ENCODE results near the gene GASK1A.

GASK1A gene

GRCh38 chr3:43013743-43014155 lies 34.6 kb downstream of the GASK1A start:
- DNase-seq (ENCODE audit: low spot score), result no peak

GRCh38 chr3:43014241-43014640 lies 35.1 kb downstream of the GASK1A start:
- no peak for DNase-seq (ENCODE audit: low spot score)

- no peak for DNase-seq (ENCODE audit: low spot score)
Measured at GRCh38 chr3:43014956-43015355, 35.8 kb downstream of the GASK1A start.

DNA sequence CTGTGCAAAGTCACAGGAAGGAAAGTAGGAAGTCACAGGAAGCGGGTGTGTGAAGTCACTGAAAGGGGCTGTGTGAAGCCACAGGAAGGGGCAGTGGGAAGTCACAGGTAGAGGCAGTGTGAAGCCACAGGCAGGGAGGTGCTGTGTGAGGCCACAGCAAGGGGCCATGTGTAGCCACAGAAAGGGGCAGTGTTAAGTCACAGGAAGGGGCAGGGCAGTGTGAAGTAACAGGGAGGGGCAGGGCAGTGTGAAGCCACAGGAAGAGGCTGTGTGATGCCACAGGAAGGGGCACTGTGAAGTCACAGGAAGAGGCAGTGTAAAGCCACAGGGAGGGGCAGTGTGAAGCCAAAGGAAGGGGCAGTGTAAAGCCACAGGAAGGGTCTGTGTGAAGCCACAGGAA lies 36.5 kb downstream of the GASK1A start:
- DNase-seq (ENCODE audit: low spot score), result no peak

- no peak for DNase-seq (ENCODE audit: low spot score)
Measured at GRCh38 chr3:43015991-43016865, 37.1 kb downstream of the GASK1A start.

DNA sequence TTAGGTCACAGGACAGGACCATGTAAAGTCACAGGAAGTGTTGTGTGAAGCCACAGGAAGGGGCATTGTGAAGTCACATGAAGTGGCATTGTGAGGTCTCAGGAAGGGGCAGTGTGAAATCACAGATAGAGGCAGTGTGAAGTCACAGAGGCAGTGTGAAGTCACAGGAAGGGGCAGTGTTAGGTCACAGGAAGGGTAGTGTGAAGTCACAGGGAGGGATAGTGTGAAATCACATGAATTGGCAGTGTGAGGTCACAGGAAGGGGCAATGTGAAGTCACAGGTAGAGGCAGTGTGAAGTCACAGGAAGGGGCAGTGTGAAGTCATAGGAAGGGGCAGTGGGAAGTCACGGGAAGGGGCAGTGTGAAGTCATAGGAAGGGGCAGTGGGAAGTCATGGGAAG lies 37.9 kb downstream of the GASK1A start:
- no peak for DNase-seq (ENCODE audit: low spot score)

DNA sequence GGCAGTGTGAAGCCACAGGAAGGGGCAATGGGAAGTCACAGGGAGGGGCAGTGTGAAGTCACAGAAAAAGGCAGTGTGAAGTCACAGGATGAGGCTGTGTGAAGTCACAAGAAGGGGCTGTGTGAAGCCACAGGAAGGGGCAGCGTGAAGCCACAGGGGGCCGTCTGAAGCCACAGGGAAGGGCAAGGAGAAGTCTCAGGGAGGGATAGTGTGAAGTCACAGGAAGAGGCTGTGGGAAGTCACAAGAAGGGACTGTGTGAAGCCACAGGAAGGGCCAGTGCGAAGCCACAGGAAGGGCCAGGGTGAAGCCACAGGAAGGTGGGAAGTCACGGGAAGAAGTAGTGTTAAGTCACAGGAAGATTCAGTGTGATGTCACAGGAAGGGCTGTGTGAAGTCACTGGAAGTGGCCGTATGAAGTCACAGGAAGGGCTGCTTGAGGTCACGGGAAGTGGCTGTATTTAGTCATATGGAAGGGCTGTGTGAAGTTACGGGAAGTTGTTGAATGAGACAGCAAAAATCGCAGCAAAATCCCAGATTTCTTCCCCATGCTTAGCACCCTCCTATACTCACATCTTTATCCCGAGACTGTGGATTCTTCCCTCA lies 38.6 kb downstream of the GASK1A start:
- no peak for DNase-seq (ENCODE audit: low spot score)

GRCh38 chr3:43018246-43018645 lies 39.1 kb downstream of the GASK1A start:
- no peak for DNase-seq (ENCODE audit: low spot score)

DNA sequence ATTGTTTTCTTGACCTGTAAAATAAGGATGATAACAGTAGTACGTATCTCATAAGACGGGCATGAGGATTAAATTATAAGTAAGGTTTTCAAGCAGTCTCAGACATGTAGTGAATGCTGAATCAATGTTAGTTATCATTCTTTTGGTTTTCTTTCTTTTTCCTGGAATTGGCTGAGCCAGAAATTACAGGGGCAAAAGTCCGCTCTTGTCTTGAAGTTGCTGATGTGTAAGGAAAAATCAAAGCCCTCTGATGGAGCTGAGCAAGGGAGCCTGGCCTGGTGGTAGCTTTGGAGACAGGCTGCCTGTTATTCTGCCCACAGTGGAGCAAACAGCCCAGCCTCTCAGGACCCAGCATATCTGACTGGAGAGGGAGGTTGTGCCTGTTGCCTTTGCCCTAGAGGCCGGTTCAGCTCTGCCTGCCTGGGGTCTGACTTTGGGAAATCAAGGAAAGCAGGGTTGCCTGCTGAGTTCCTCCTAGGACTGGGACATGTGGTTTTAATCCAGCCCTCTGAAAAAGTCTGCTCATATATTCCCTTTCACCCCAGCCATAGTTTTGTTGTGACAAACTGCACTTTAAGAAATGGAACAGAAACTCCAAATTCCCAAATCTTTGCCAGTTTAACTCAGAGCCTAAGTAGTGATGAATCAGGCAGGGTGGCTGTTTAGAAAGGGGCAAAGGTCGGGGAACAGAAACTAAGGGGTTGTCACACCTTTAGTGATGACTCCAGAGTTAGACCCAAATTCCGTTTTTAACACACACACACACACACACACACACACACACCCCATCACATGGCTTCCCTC lies 40.1 kb downstream of the GASK1A start:
- DNase-seq (ENCODE audit: low spot score), result no peak

DNA sequence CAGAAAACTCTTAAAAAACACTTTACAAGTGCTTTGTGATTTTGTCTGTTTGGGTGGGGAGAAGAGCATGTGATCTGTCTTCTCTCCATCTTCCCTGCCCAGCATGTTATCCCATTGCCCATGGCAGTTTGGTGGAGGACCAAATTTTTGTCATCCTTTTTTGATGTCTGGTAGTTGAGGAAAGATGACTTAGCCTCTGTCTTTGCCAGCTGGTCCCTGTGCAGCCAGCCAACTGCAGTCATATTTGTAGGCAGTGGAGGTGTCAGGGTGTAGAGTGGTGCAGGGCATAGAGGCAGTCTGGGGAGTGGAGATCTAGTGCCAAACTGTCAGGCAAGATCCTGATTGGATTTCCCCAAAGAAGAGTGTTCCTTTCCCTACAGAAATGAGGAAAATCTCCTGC lies 40.7 kb downstream of the GASK1A start:
- no peak for DNase-seq (ENCODE audit: low spot score)

DNA sequence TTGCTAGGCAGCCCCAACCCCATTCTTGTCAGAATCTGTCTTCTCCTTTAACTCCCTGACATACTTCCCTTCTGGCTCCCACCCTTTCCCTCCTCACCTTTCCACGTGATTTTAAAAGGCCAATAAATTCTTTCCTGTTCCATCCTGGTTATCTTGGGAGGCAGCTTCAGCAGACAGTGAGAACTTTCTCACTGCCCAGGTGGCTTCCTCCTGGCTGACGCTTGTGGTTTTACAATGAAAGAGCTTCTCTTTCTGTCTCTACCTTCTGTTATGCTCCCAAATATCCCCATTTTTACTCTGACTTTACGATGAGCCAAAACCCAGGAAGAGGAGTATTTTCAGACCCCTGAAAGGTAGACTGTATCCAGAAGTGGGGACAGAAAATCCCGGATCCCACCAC lies 42.1 kb downstream of the GASK1A start:
- DNase-seq (ENCODE audit: low spot score), result no peak

GRCh38 chr3:43022121-43022520 lies 43.0 kb downstream of the GASK1A start:
- no peak for DNase-seq (ENCODE audit: low spot score)

- DNase-seq (ENCODE audit: low spot score), result no peak
Measured at GRCh38 chr3:43023066-43023465, 44.0 kb downstream of the GASK1A start.

GRCh38 chr3:43023746-43024145 lies 44.6 kb downstream of the GASK1A start:
- no peak for DNase-seq (ENCODE audit: low spot score)

GRCh38 chr3:43024181-43024885 lies 45.2 kb downstream of the GASK1A start:
- peak; percentile 2 for DNase-seq (ENCODE audit: low spot score)

DNA sequence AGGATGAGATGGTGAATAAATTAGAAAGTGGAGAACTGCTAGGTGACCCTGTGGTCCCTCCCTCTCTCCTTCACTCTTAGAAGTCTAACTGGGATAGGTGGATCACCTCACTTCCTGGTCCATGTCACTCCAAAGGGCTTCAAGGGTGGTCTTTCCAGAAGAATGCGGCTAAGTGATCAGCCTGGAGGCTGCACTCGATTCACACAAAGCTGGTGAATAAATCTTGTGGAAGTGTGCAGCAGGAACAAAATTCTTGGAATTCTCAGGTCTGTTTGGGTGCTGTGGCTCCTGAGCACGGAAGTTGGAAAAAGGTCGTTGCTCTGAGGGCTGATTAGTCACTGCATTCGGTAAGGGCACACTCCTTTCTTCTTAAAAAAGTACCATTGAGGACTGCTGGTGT lies 46.3 kb downstream of the GASK1A start:
- no peak for DNase-seq (ENCODE audit: low spot score)

DNA sequence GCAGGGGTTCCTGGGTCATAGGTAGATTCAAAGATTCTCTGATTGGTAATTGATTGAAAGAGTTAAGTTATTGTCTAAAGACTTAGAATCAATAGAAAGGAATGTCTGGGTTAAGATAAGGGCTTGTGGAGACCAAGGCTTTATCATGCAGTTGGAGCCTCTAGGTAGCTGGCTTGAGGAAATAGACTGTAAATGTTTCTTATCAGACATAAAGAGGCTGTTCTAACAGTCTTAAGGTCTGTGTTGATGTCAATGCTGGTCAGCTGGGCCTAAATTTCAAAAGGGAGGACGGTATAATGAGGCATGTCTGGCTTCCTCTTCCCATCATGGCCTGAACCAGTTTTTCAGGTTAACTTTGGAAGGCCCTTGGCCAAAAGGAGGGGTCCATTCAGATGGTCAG lies 48.9 kb downstream of the GASK1A start:
- no peak for DNase-seq (ENCODE audit: low spot score)

- DNase-seq (ENCODE audit: low spot score), result no peak
Measured at GRCh38 chr3:43028678-43029490, 49.8 kb downstream of the GASK1A start.

DNA sequence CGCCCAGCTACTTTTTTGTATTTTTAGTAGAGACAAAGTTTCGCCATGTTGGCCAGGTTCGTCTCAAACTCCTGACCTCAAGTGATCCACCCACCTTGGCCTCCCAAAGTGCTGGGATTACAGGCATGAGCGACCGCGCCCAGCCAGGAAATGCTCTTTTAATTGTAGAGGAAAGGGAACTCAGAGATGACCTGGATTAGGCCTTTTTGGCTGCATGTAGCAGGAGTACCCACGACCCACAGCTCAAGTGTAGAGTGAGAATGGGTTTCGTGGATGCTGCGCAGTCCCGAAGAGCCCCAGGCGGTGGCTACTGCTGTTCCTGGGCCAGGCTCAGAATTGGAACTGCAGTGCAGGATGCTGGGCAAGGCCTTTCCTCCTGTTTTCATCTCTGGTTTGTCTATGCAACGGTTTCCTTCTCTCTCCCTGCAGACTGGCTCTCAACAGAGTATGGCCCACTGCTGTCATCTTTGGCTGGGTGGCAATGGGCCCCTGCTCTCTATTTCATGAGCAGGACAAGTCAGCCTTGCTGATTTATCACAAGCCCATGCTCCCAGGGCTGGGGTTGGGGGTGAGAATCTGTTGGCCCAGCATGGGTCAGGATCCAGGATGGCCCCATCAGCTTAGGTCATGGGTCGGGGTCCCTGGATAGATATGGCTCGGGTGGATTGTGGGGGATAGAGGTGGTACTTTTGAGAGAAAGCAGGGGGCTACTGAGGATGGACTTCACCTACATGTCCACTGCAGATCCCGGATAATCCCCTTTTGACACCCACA lies 51.2 kb downstream of the GASK1A start:
- no peak for DNase-seq (ENCODE audit: low spot score)

GRCh38 chr3:43031485-43031884 lies 52.4 kb downstream of the GASK1A start:
- DNase-seq (ENCODE audit: low spot score), result no peak
